GM12878 (cell line): Measurements from ENCODE around the gene FTL. TPM values are rescaled to one million over a fixed set of nuclear protein-coding genes. Genes with fewer than 3 reads are reported as not detected.
A peak's percentile ranks its signal among the peaks of the same experiment; 100 is the strongest.

ENCODE experiments used
- BACH1 ChIP-seq: fragments of 450-650 bp; IDR thresholded peaks from 2 replicates; pipeline ENCODE4 v1.6.1; 2017; ENCODE audit warnings: mild to moderate bottlenecking, borderline replicate concordance
- BMI1 ChIP-seq: fragments of 450-650 bp; IDR thresholded peaks from 2 replicates; pipeline ENCODE4 v1.6.1; 2016; ENCODE audit warnings: mild to moderate bottlenecking, moderate library complexity, borderline replicate concordance
- CREB1 ChIP-seq: IDR thresholded peaks from 2 replicates; pipeline ENCODE4 v1.6.1; 2012; ENCODE audit warnings: low read depth, mild to moderate bottlenecking, inconsistent platforms
- CREM ChIP-seq: IDR thresholded peaks from 2 replicates; pipeline ENCODE4 v1.6.1; 2014; ENCODE audit warnings: antibody characterized with exemption, low read depth
- EED ChIP-seq: sonication (generic); IDR thresholded peaks from 2 replicates; pipeline ENCODE4 v1.6.1; 2016; ENCODE audit warnings: antibody characterized with exemption, low read depth
- HDGF ChIP-seq: fragments of 450-650 bp; IDR thresholded peaks from 2 replicates; pipeline ENCODE4 v1.6.1; 2016; ENCODE audit warnings: antibody characterized with exemption
- IKZF1 ChIP-seq: fragments of 450-650 bp; conservative IDR thresholded peaks from 2 replicates; pipeline ENCODE4 v1.6.1; 2017; ENCODE audit warnings: antibody characterized with exemption, mild to moderate bottlenecking
- IKZF2 ChIP-seq, 2 experiments: fragments of 450-650 bp; IDR thresholded peaks; 2 replicates each; pipeline ENCODE4 v1.6.1; 2017; ENCODE audit warnings: mild to moderate bottlenecking in 2 of 2, moderate library complexity in 2 of 2
- MLLT1 ChIP-seq: fragments of 450-650 bp; IDR thresholded peaks from 2 replicates; pipeline ENCODE4 v1.6.1; 2016; ENCODE audit warnings: mild to moderate bottlenecking
- MXI1 ChIP-seq: fragments of 150-350 bp; IDR thresholded peaks from 2 replicates; pipeline ENCODE4 v1.6.1; 2011; ENCODE audit warnings: low read depth, mild to moderate bottlenecking, inconsistent platforms, low read length, improper control_type of control experiment
- NFYA ChIP-seq: IDR thresholded peaks from 2 replicates; pipeline ENCODE4 v1.6.1; 2011; ENCODE audit warnings: low read depth, mild to moderate bottlenecking, low read length, improper control_type of control experiment, borderline replicate concordance
- NR2C1 ChIP-seq: fragments of 450-650 bp; IDR thresholded peaks from 2 replicates; pipeline ENCODE4 v1.6.1; 2017; ENCODE audit warnings: antibody characterized with exemption, mild to moderate bottlenecking, moderate library complexity
- NR2F1 ChIP-seq: fragments of 450-650 bp; conservative IDR thresholded peaks from 2 replicates; pipeline ENCODE4 v1.6.1; 2017; ENCODE audit warnings: mild to moderate bottlenecking
- PAX5 ChIP-seq: IDR thresholded peaks from 2 replicates; pipeline ENCODE4 v1.6.1; 2011; ENCODE audit warnings: low read depth, low read length, borderline replicate concordance
- POLR2A ChIP-seq: IDR thresholded peaks from 2 replicates; pipeline ENCODE4 v1.6.1; 2011; ENCODE audit warnings: low read depth, mild to moderate bottlenecking, low read length
- POU2F2 ChIP-seq: IDR thresholded peaks from 3 replicates; pipeline ENCODE4 v1.6.1; 2011; ENCODE audit warnings: low read depth, mild to moderate bottlenecking, low read length, borderline replicate concordance
- RAD51 ChIP-seq: fragments of 450-650 bp; IDR thresholded peaks from 2 replicates; pipeline ENCODE4 v1.6.1; 2016; ENCODE audit warnings: moderate library complexity, mild to moderate bottlenecking, inconsistent platforms
- RUNX3 ChIP-seq: IDR thresholded peaks from 2 replicates; pipeline ENCODE4 v1.6.1; 2012; ENCODE audit warnings: low read length, inconsistent platforms
- SIX5 ChIP-seq: IDR thresholded peaks from 2 replicates; pipeline ENCODE4 v1.6.1; 2011; ENCODE audit warnings: mild to moderate bottlenecking, low read depth, low read length, moderate library complexity; ENCODE audit not compliant: severe bottlenecking
- SMARCA5 ChIP-seq: fragments of 450-650 bp; IDR thresholded peaks from 2 replicates; pipeline ENCODE4 v1.6.1; 2017; ENCODE audit warnings: mild to moderate bottlenecking
- SREBF1 ChIP-seq: IDR thresholded peaks from 2 replicates; pipeline ENCODE4 v1.6.1; 2012; ENCODE audit warnings: mild to moderate bottlenecking, low read length
- SUZ12 ChIP-seq: fragments of 200-600 bp; sonication (generic); IDR thresholded peaks from one replicate; pipeline ENCODE4 v1.6.1; 2018; ENCODE audit warnings: antibody characterized with exemption, mild to moderate bottlenecking; ENCODE audit not compliant: unreplicated experiment
- TARDBP ChIP-seq: IDR thresholded peaks from 2 replicates; pipeline ENCODE4 v1.6.1; 2016; ENCODE audit warnings: borderline replicate concordance
- WRNIP1 ChIP-seq: IDR thresholded peaks from 2 replicates; pipeline ENCODE4 v1.6.1; 2011; ENCODE audit warnings: low read depth, low read length, improper control_type of control experiment, borderline replicate concordance
- YY1 ChIP-seq: IDR thresholded peaks from 2 replicates; pipeline ENCODE4 v1.6.1; 2011; ENCODE audit warnings: low read depth, mild to moderate bottlenecking, low read length
- ZNF687 ChIP-seq: fragments of 450-650 bp; IDR thresholded peaks from 2 replicates; pipeline ENCODE4 v1.6.1; 2017; ENCODE audit warnings: mild to moderate bottlenecking, moderate library complexity
- polyA plus RNA-seq, 11 experiments: library from polyadenylated mRNA; depleted of rRNA in 4 of 11; unstranded in 6 of 11; stranded (reverse) in 5 of 11; fragments of >200 nt; fragmentation: Nextera tagmentation in 4 of 11; fragmentation: Illumina TruSeq in 1 of 11; extraction: Ambion mirVana in 4 of 11; extraction: Trizol in 1 of 11; gene quantifications; 1 replicate in 1 of 11; 2 replicates in 10 of 11; pipeline versions ENCODE4 v1.2.1 to v1.2.3, GENCODE V29; 2011 to 2016; ENCODE audit warnings: inconsistent platforms in 2 of 11, missing spikeins in 2 of 11, low read depth in 1 of 11
- total RNA-seq, 4 experiments: library from RNA; depleted of rRNA in 3 of 4; stranded (reverse); fragments of >200 nt in 3 of 4; fragmentation: Illumina TruSeq in 1 of 4; extraction: Trizol in 1 of 4; gene quantifications; 2 replicates each; pipeline versions ENCODE4 v1.2.1 to v1.2.3, GENCODE V29; 2013 to 2021

Gene FTL
- total and polyA plus RNA-seq, 10 of the 15 experiments (the other 5 are each of a cell fraction or from before 2014, with no cell fraction given): 364 to 8,913 (median 1,595) TPM

GRCh38 chr19:48965806-48966540 lies 864 bp downstream of the FTL start (continued):
- TF ChIP-seq WRNIP1 (no peak), CREM (peak; percentile 80), BMI1 (peak; percentile 51; the same call in 1 of the 2 replicates), POU2F2 (peak; percentile 40; the same call in 1 of the 3 replicates), IKZF1 (peak; percentile 85), IKZF2 (IDR thresholded peaks at IDR 0.05) (no peak), HDGF (no peak), SREBF1 (no peak), ZNF687 (peak; percentile 7), NR2C1 (peak; percentile 74), NR2F1 (peak; percentile 68), SIX5 (peak; percentile 90), CREB1 (peak; percentile 73), PAX5 (no peak), YY1 (0 out of 2 replicates have a peak, but pooled peaks have one; percentile 10), POLR2A (peak; percentile 79), RUNX3 (0 out of 2 replicates have a peak, but pooled peaks have one; percentile 26), MLLT1 (peak; percentile 47; the same call in 1 of the 2 replicates), BACH1 (peak; percentile 45; the same call in 1 of the 2 replicates), EED (no peak), SMARCA5 (no peak), TARDBP (peak; percentile 90), NFYA (no peak), SUZ12 (no peak), MXI1 (peak; percentile 32; the same call in 1 of the 2 replicates), RAD51 (peak; percentile 36)
